Fibroblast of lung (primary cell): ENCODE measurements around the gene BCL2L14. TPM values are rescaled to one million over a fixed set of nuclear protein-coding genes. Genes with fewer than 3 reads are reported as not detected.

Experiments
- DNase-seq, 2 donors: peaks; one replicate each; pipeline versions ENCODE4 v3.0.0 to v3.0.0-alpha.2; 2010; ENCODE audit warnings: low read depth in 2 of 2
- H2AFZ ChIP-seq: 2 replicates; pipeline ENCODE4 v1.5.1; 2012; ENCODE audit warnings: low read length, control low read depth, inconsistent platforms
- H3K27ac ChIP-seq: 2 replicates; pipeline ENCODE4 v1.5.1; 2011; ENCODE audit warnings: low read length, control low read depth; ENCODE audit not compliant: insufficient read depth
- H3K27me3 ChIP-seq: 2 replicates; pipeline ENCODE4 v1.5.1; 2011; ENCODE audit warnings: mild to moderate bottlenecking, low read length; ENCODE audit not compliant: control insufficient read depth, insufficient read depth
- H3K36me3 ChIP-seq: 2 replicates; pipeline ENCODE4 v1.5.1; 2011; ENCODE audit warnings: low read length; ENCODE audit not compliant: control insufficient read depth, insufficient read depth
- H3K4me1 ChIP-seq: 2 replicates; pipeline ENCODE4 v1.5.1; 2011; ENCODE audit warnings: low read length; ENCODE audit not compliant: control insufficient read depth, insufficient read depth; ENCODE audit errors: extremely low read depth
- H3K4me2 ChIP-seq: 2 replicates; pipeline ENCODE4 v1.5.1; 2011; ENCODE audit warnings: low read length, control low read depth; ENCODE audit not compliant: insufficient read depth; ENCODE audit errors: extremely low read depth
- H3K4me3 ChIP-seq, 4 experiments: fragments of 200-600 bp in 1 of 4; sonication (generic) in 1 of 4; replicated peaks in 1 of 4; 2 replicates each; pipeline ENCODE4 v1.5.1; 2011 to 2016; ENCODE audit warnings: low read length in 4 of 4, low read depth in 3 of 4, mild to moderate bottlenecking in 3 of 4, control low read depth in 2 of 4, inconsistent platforms in 1 of 4, mixed read lengths in 1 of 4; ENCODE audit not compliant: insufficient read depth in 1 of 4; ENCODE audit errors: control extremely low read depth in 1 of 4
- H3K79me2 ChIP-seq: 2 replicates; pipeline ENCODE4 v1.5.1; 2012; ENCODE audit warnings: mild to moderate bottlenecking, low read length, inconsistent platforms; ENCODE audit not compliant: control insufficient read depth, insufficient read depth
- H3K9ac ChIP-seq: 2 replicates; pipeline ENCODE4 v1.5.1; 2011; ENCODE audit warnings: mild to moderate bottlenecking, low read length, control low read depth; ENCODE audit not compliant: insufficient read depth
- H3K9me3 ChIP-seq: 2 replicates; pipeline ENCODE4 v1.5.1; 2012; ENCODE audit warnings: low read depth, low read length; ENCODE audit not compliant: control insufficient read depth, insufficient read depth
- H4K20me1 ChIP-seq: 2 replicates; pipeline ENCODE4 v1.5.1; 2011; ENCODE audit warnings: low read length; ENCODE audit not compliant: control insufficient read depth, insufficient read depth; ENCODE audit errors: extremely low read depth
- EZH2 ChIP-seq: IDR thresholded peaks from 2 replicates; pipeline ENCODE4 v1.5.1; 2012; ENCODE audit warnings: low read length, control low read depth, mild to moderate bottlenecking; ENCODE audit errors: missing control alignments
- polyA plus RNA-seq, 2 donors: library from polyadenylated mRNA; depleted of rRNA in 1 of 2; stranded (reverse) in 1 of 2; unstranded in 1 of 2; fragments of >200 nt; gene quantifications; 2 replicates each; pipeline ENCODE4 v1.2.1, GENCODE V29; 2011 to 2012; ENCODE audit warnings: missing spikeins in 1 of 2
- total RNA-seq: library from RNA; depleted of rRNA; stranded (reverse); fragments of >200 nt; gene quantifications from 2 replicates; pipeline ENCODE4 v1.2.1, GENCODE V29; 2014
- TF ChIP-seq, protein P1 (sequence below), 2 donors: IDR thresholded peaks in 1 of 2; conservative IDR thresholded peaks in 1 of 2; 1 replicate in 1 of 2; 2 replicates in 1 of 2; pipeline ENCODE4 v1.5.1; 2011 to 2012; ENCODE audit warnings: low read length in 2 of 2, control low read depth in 1 of 2, inconsistent platforms in 1 of 2, low read depth in 1 of 2, mild to moderate bottlenecking in 1 of 2

The BCL2L14 gene
- total and polyA plus RNA-seq, 2 donors (not counting 1 experiment from before 2014, with no cell fraction given) = not detected

DNA sequence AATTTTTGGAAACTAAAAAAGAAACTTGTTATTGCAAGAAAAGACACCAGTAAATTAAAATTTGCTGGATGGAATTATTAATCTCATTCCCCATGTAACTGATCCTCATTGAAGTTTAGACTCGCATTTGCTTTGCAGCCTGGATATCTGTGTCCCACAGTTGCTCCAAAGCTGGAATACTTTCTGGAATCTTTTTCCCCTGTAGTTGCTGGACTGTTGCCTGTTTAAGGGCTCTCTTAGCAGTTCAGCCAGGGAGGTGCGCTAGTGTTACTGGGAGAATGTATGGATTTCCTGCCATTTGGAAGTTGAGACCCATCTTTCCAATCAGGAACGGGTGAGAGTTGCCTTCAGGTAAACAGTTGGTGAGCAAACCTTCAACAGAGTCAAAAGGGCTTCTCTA, 20.3 kb downstream of the BCL2L14 start:
- no peak overlapping the region for H2AFZ ChIP-seq
- H3K36me3 ChIP-seq = no peaks in the 10 kb centered on the region
- no peaks in the 10 kb centered on the region for H3K79me2 ChIP-seq
- no peak for DNase-seq
- H3K4me1 ChIP-seq = peaks cover 3% of the 10 kb centered on the region
- no peak overlapping the region for H3K4me3 ChIP-seq
- H3K27me3 ChIP-seq = no peaks in the 10 kb centered on the region
- no peaks in the 10 kb centered on the region for H4K20me1 ChIP-seq
- no peak overlapping the region for H3K9ac ChIP-seq
- no peak for TF ChIP-seq EZH2
- TF ChIP-seq, protein P1, sequence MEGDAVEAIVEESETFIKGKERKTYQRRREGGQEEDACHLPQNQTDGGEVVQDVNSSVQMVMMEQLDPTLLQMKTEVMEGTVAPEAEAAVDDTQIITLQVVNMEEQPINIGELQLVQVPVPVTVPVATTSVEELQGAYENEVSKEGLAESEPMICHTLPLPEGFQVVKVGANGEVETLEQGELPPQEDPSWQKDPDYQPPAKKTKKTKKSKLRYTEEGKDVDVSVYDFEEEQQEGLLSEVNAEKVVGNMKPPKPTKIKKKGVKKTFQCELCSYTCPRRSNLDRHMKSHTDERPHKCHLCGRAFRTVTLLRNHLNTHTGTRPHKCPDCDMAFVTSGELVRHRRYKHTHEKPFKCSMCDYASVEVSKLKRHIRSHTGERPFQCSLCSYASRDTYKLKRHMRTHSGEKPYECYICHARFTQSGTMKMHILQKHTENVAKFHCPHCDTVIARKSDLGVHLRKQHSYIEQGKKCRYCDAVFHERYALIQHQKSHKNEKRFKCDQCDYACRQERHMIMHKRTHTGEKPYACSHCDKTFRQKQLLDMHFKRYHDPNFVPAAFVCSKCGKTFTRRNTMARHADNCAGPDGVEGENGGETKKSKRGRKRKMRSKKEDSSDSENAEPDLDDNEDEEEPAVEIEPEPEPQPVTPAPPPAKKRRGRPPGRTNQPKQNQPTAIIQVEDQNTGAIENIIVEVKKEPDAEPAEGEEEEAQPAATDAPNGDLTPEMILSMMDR (conservative IDR thresholded peaks at IDR 0.05 in 1 of 2, IDR thresholded peaks at IDR 0.05 in 1 of 2; ENCODE audit: low read depth in 1 of 2, low read length in 2 of 2) = no peak
- H3K9me3 ChIP-seq = no peaks in the 10 kb centered on the region
- H3K27ac ChIP-seq = no peak overlapping the region
- no peak overlapping the region for H3K4me2 ChIP-seq

DNA sequence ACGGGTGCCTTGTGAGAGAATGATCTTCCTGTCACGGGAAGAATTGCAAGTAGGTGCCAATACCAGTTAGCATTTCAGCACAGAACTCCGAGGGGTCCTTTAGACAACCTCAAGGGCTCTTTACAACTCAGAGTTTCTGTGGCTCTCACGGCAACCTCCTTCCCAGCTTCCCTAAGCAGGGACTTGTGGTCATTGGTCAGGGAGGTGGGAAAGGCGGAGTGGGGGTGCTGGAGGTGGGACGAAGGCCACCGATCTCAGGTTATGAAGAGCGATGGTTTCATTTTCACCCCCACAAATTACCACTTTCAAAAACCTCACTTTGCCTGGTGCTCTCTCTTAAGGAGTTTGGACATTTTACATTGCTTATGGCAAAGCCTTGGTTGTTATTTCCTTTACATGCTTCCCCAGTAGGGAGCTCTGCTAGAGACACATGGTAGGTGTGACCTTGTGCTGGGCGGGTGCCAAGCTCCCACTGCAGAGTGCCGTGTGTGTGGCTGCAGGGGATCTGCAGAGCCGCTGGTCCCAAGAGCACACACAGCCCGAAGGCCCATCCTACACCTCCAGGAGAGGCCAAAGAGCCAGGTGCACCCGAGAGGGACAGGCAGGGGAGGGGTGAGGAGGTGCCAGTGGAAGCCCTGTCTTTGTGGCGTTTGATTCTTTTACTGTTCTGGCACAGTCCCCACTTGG, 21.4 kb downstream of the BCL2L14 start:
- Histone ChIP-seq H3K9me3 (no peaks in the 10 kb centered on the region), H2AFZ (no peak overlapping the region), H3K27ac (no peak overlapping the region), H3K79me2 (no peaks in the 10 kb centered on the region), H4K20me1 (no peaks in the 10 kb centered on the region), H3K4me3 (no peak overlapping the region), H3K4me1 (peaks cover 3% of the 10 kb centered on the region), H3K9ac (no peak overlapping the region), H3K4me2 (no peak overlapping the region), H3K27me3 (no peaks in the 10 kb centered on the region), H3K36me3 (no peaks in the 10 kb centered on the region)
- TF ChIP-seq EZH2 = no peak
- TF ChIP-seq, protein P1 (conservative IDR thresholded peaks at IDR 0.05 in 1 of 2, IDR thresholded peaks at IDR 0.05 in 1 of 2; ENCODE audit: low read depth in 1 of 2, low read length in 2 of 2) = no peak
- peak; percentile 20 to 25 for DNase-seq

DNA sequence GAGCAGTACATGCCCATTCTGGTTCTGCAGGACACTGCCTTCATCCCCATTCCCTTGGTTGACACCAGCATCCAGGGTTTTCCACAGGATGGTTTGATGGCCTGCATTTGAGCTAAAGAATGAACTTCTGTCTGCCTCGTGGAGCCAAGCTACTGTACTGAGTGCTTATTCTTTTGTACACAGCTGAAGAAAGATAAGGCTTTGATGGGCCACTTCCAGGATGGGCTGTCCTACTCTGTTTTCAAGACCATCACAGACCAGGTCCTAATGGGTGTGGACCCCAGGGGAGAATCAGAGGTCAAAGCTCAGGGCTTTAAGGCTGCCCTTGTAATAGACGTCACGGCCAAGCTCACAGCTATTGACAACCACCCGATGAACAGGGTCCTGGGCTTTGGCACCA, 23.7 kb downstream of the BCL2L14 start:
- Histone ChIP-seq H3K27me3 (no peaks in the 10 kb centered on the region), H3K4me1 (peaks cover 3% of the 10 kb centered on the region), H3K9ac (no peak overlapping the region), H3K79me2 (no peaks in the 10 kb centered on the region), H3K36me3 (no peaks in the 10 kb centered on the region), H3K27ac (no peak overlapping the region), H2AFZ (no peak overlapping the region), H3K4me2 (no peak overlapping the region), H3K9me3 (no peaks in the 10 kb centered on the region), H4K20me1 (no peaks in the 10 kb centered on the region), H3K4me3 (no peak overlapping the region)
- no peak for DNase-seq
- no peak for TF ChIP-seq EZH2
- TF ChIP-seq, protein P1 (conservative IDR thresholded peaks at IDR 0.05 in 1 of 2, IDR thresholded peaks at IDR 0.05 in 1 of 2; ENCODE audit: low read depth in 1 of 2, low read length in 2 of 2) = no peak
